K562 (cell line): Measurements from ENCODE around the gene MON2. TPM values are rescaled to one million over a fixed set of nuclear protein-coding genes. Genes with fewer than 3 reads are reported as not detected.

Source experiments
- BHLHE40 ChIP-seq: IDR thresholded peaks from 2 replicates; pipeline ENCODE4 v1.6.1; 2011; ENCODE audit warnings: low read length, improper control_type of control experiment
- BMI1 ChIP-seq: fragments of 150-350 bp; IDR thresholded peaks from 2 replicates; pipeline ENCODE4 v1.6.1; 2014; ENCODE audit warnings: low read length
- CBX1 ChIP-seq: sonication (generic); IDR thresholded peaks from 2 replicates; pipeline ENCODE4 v1.6.1; 2016; ENCODE audit warnings: antibody characterized with exemption, low read depth, mild to moderate bottlenecking
- EGR1 ChIP-seq: fragments of 450-650 bp; conservative IDR thresholded peaks from 2 replicates; pipeline ENCODE4 v1.6.1; 2017; ENCODE audit warnings: mild to moderate bottlenecking
- ERF ChIP-seq: fragments of 450-650 bp; formaldehyde crosslinking; IDR thresholded peaks from 2 replicates; pipeline ENCODE4 v1.4.0; 2020; ENCODE audit warnings: mild to moderate bottlenecking, mixed read lengths
- FOXJ2 ChIP-seq: fragments of 200-800 bp; sonication (Bioruptor generic); IDR thresholded peaks from 2 replicates; pipeline ENCODE4 v1.6.1; 2016; ENCODE audit warnings: missing genetic modification characterization, missing compliant biosample characterization
- KHSRP ChIP-seq: fragments of 450-650 bp; IDR thresholded peaks from 2 replicates; pipeline ENCODE4 v1.6.1; 2017
- KLF16 ChIP-seq: IDR thresholded peaks from 2 replicates; pipeline ENCODE4 v1.6.1; 2016; ENCODE audit warnings: antibody characterized with exemption
- MEF2A ChIP-seq: IDR thresholded peaks from 2 replicates; pipeline ENCODE4 v1.6.1; 2011; ENCODE audit warnings: low read depth, mild to moderate bottlenecking, low read length, moderate library complexity; ENCODE audit not compliant: control insufficient read depth
- NR1H2 ChIP-seq: sonication (generic); formaldehyde crosslinking; IDR thresholded peaks from 2 replicates; pipeline ENCODE4 v1.4.0; 2020; ENCODE audit warnings: mild to moderate bottlenecking, missing genetic modification reagents
- PRPF4 ChIP-seq: fragments of 200-400 bp; formaldehyde crosslinking; IDR thresholded peaks from one replicate; pipeline ENCODE4 v1.6.1; 2017; ENCODE audit warnings: low read length, low read depth, mild to moderate bottlenecking; ENCODE audit not compliant: insufficient read depth, poor library complexity, severe bottlenecking
- SPI1 ChIP-seq: IDR thresholded peaks from 2 replicates; pipeline ENCODE4 v1.6.1; 2011; ENCODE audit warnings: low read depth, low read length, control low read depth, borderline replicate concordance
- YBX1 ChIP-seq: fragments of 450-650 bp; IDR thresholded peaks from 2 replicates; pipeline ENCODE4 v1.7.1; 2016; ENCODE audit warnings: mild to moderate bottlenecking
- ZKSCAN8 ChIP-seq: fragments of 200-800 bp; sonication (Bioruptor generic); IDR thresholded peaks from 2 replicates; pipeline ENCODE4 v1.6.1; 2016; ENCODE audit warnings: missing genetic modification characterization, missing compliant biosample characterization
- ZNF124 ChIP-seq: sonication (generic); formaldehyde crosslinking; IDR thresholded peaks from 2 replicates; pipeline ENCODE4 v1.8.1; 2022; ENCODE audit warnings: missing genetic modification reagents
- ZNF408 ChIP-seq: fragments of 250-450 bp; sonication (Bioruptor Pico); IDR thresholded peaks from 2 replicates; pipeline ENCODE4 v1.4.0; 2020; ENCODE audit warnings: low read depth, mild to moderate bottlenecking, moderate library complexity
- ZNF436 ChIP-seq: fragments of 250-450, 450-650 bp; sonication (Bioruptor Pico); formaldehyde crosslinking; IDR thresholded peaks from 2 replicates; pipeline ENCODE4 v1.7.0; 2020; ENCODE audit warnings: mild to moderate bottlenecking
- polyA plus RNA-seq, 8 experiments: library from polyadenylated mRNA; depleted of rRNA in 4 of 8; stranded (reverse) in 5 of 8; unstranded in 3 of 8; fragments of >200 nt; fragmentation: Nextera tagmentation in 2 of 8; fragmentation: Illumina TruSeq in 1 of 8; extraction: Ambion mirVana in 2 of 8; extraction: Trizol in 1 of 8; gene quantifications; 2 replicates each; pipeline versions ENCODE4 v1.2.1 to v1.2.3, GENCODE V29; 2011 to 2014; ENCODE audit warnings: inconsistent platforms in 1 of 8, missing spikeins in 1 of 8
- total RNA-seq, 7 experiments: library from RNA; depleted of rRNA in 6 of 7; stranded (reverse); fragments of >200 nt in 6 of 7; fragmentation: Illumina TruSeq in 2 of 7; extraction: Trizol in 2 of 7; gene quantifications; 2 replicates each; pipeline versions ENCODE4 v1.2.1 to v1.2.3, GENCODE V29; 2011 to 2021; ENCODE audit warnings: low replicate concordance in 1 of 7
- TF ChIP-seq, protein P1 (sequence below): IDR thresholded peaks from 2 replicates; pipeline ENCODE4 v1.6.1; 2011; ENCODE audit warnings: borderline replicate concordance, low read depth, mild to moderate bottlenecking, moderate library complexity, low read length; ENCODE audit not compliant: insufficient read depth, poor library complexity, severe bottlenecking

MON2 gene
- total and polyA plus RNA-seq, 9 of the 15 experiments (the other 6 are each of a cell fraction or from before 2014, with no cell fraction given) = 3.6 to 31.6 (median 16.8) TPM

- TF ChIP-seq CBX1 (peak; percentile 7; the same call in 1 of the 2 replicates), ZNF436 (0 out of 2 replicates have a peak, but pooled peaks have one; percentile 27), MEF2A (no peak), FOXJ2 (peak; percentile 77), BMI1 (no peak), ZNF124 (CRISPR knock-in tag) (0 out of 2 replicates have a peak, but pooled peaks have one; percentile 22), NR1H2 (CRISPR knock-in tag) (no peak), KLF16 (no peak), ZKSCAN8 (CRISPR knock-in tag) (peak; percentile 85; the same call in 1 of the 2 replicates), ERF (0 out of 2 replicates have a peak, but pooled peaks have one; percentile 83), YBX1 (no peak), KHSRP (peak; percentile 50; the same call in 1 of the 2 replicates), BHLHE40 (peak; percentile 80), PRPF4 (no peak), SPI1 (peak; percentile 94), EGR1 (peak; percentile 90), ZNF408 (CRISPR knock-in tag) (no peak)
- TF ChIP-seq, protein P1, sequence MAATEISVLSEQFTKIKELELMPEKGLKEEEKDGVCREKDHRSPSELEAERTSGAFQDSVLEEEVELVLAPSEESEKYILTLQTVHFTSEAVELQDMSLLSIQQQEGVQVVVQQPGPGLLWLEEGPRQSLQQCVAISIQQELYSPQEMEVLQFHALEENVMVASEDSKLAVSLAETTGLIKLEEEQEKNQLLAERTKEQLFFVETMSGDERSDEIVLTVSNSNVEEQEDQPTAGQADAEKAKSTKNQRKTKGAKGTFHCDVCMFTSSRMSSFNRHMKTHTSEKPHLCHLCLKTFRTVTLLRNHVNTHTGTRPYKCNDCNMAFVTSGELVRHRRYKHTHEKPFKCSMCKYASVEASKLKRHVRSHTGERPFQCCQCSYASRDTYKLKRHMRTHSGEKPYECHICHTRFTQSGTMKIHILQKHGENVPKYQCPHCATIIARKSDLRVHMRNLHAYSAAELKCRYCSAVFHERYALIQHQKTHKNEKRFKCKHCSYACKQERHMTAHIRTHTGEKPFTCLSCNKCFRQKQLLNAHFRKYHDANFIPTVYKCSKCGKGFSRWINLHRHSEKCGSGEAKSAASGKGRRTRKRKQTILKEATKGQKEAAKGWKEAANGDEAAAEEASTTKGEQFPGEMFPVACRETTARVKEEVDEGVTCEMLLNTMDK = no peak
Measured at GRCh38 chr12:62602255-62603060, 135.8 kb downstream of the MON2 start (continued).
